Spleen (tissue), 11 donors: ENCODE results near the gene NCOA6. TPM values are rescaled to one million over a fixed set of nuclear protein-coding genes. Genes with fewer than 3 reads are reported as not detected.
A peak's percentile ranks its signal among the peaks of the same experiment; 100 is the strongest.

Experiments
- DNase-seq: peaks from one replicate; pipeline ENCODE4 v3.0.0-alpha.2; 2020
- H3K27ac ChIP-seq, 8 donors: fragments of 200-600 bp; sonication (generic) in 7 of 8; 1 replicate in 4 of 8; 2 replicates in 4 of 8; pipeline versions ENCODE4 v1.5.0 to v1.8.0; 2016 to 2021; ENCODE audit warnings: inconsistent platforms in 4 of 8, mild to moderate bottlenecking in 4 of 8, moderate library complexity in 1 of 8
- H3K27me3 ChIP-seq, 7 donors: fragments of 200-600 bp; sonication (generic) in 6 of 7; replicated peaks in 1 of 7; 1 replicate in 4 of 7; 2 replicates in 3 of 7; pipeline versions ENCODE4 v1.5.0 to v1.8.0; 2016 to 2021; ENCODE audit warnings: inconsistent platforms in 3 of 7, mild to moderate bottlenecking in 1 of 7
- H3K36me3 ChIP-seq, 6 donors: fragments of 200-600 bp; sonication (generic) in 5 of 6; 1 replicate in 4 of 6; 2 replicates in 2 of 6; pipeline versions ENCODE4 v1.5.0 to v1.8.0; 2016 to 2021; ENCODE audit warnings: inconsistent platforms in 2 of 6
- H3K4me1 ChIP-seq, 6 donors: fragments of 200-600 bp; sonication (generic) in 5 of 6; 1 replicate in 3 of 6; 2 replicates in 3 of 6; pipeline versions ENCODE4 v1.5.0 to v1.8.0; 2016 to 2021; ENCODE audit warnings: inconsistent platforms in 3 of 6
- H3K4me3 ChIP-seq, 8 donors: fragments of 200-600 bp; sonication (generic) in 7 of 8; 1 replicate in 4 of 8; 2 replicates in 4 of 8; pipeline versions ENCODE4 v1.5.0 to v1.8.0; 2016 to 2021; ENCODE audit warnings: inconsistent platforms in 4 of 8, mild to moderate bottlenecking in 4 of 8, moderate library complexity in 2 of 8
- H3K9me3 ChIP-seq, 8 donors: fragments of 200-600 bp; sonication (generic) in 7 of 8; 1 replicate in 4 of 8; 2 replicates in 4 of 8; pipeline versions ENCODE4 v1.5.0 to v1.8.0; 2016 to 2021; ENCODE audit warnings: inconsistent platforms in 4 of 8
- CTCF ChIP-seq, 11 experiments: fragments of 200-600 bp in 7 of 11; fragments of 450-650 bp in 4 of 11; sonication (generic) in 4 of 11; IDR thresholded peaks in 8 of 11; conservative IDR thresholded peaks in 3 of 11; 1 replicate in 7 of 11; 2 replicates in 4 of 11; pipeline versions ENCODE4 v1.4.0 to v1.8.0; 2016 to 2021; ENCODE audit warnings: antibody characterized with exemption in 11 of 11, inconsistent platforms in 4 of 11, mild to moderate bottlenecking in 1 of 11
- POLR2A ChIP-seq, 3 donors: fragments of 450-650 bp; IDR thresholded peaks; one replicate each; pipeline ENCODE4 v1.5.1; 2017; ENCODE audit warnings: antibody characterized with exemption in 3 of 3, mild to moderate bottlenecking in 1 of 3
- POLR2AphosphoS5 ChIP-seq, 3 donors: sonication (generic); formaldehyde crosslinking; IDR thresholded peaks; one replicate each; pipeline ENCODE4 v1.5.1; 2017; ENCODE audit warnings: antibody characterized with exemption in 3 of 3
- WGBS, 5 donors: extraction: QIAGEN DNeasy Blood & Tissue Kit in 3 of 5; methylation state at CpG; one replicate each; pipeline versions ENCODE4 v1.1.5 to v1.1.7; 2013 to 2018; 5-methylcytosine and 5-hydroxymethylcytosine counted together
- intact Hi-C: fragments of 100-400 bp; cut with DNase I; formaldehyde crosslinking; loops from one replicate; pipeline ENCODE4 v1.15.0; 2023; ENCODE audit warnings: low total_unique reads
- polyA plus RNA-seq, 3 donors: library from polyadenylated mRNA; stranded (reverse); fragments of 200-250 nt; gene quantifications; one replicate each; pipeline ENCODE4 v1.2.1, GENCODE V29; 2013
- total RNA-seq, 7 donors: library from RNA; depleted of rRNA in 3 of 7; stranded (reverse); fragments of >200 nt in 3 of 7; fragmentation: NEBNext Ultra II Directional in 4 of 7; extraction: Animal tissue kit (Norgen Biotek cat#: 25700) in 4 of 7; gene quantifications; one replicate each; pipeline versions ENCODE4 v1.1.0 to v1.2.1, GENCODE V29; 2016 to 2021
- donor health status: healthy with polysubstance abuse.
- donor health status: DM: no; HTN: no; CAD: no; lungs with moderate emphysema.
- donor health status: DM: no; HTN: no; CAD: no.
- donor health status: Bipolar disorder and iron deficiency.
- donor health status: healthy.
- donor health status: DM: no; HTN: no; CAD: no.
- donor health status: DM: yes; HTN: yes; CAD: no.

NCOA6 gene
- total and polyA plus RNA-seq, 10 donors, result 13.6 to 32.8 (median 26.4) TPM

GRCh38 chr20:34859367-34859766, 33.9 kb upstream of the NCOA6 start:
- Histone ChIP-seq H3K36me3 (peaks cover 0 to 82% (median 10%) of the 10 kb centered on the region in 6 donors), H3K27me3 (no peaks in the 10 kb centered on the region), H3K9me3 (no peaks in the 10 kb centered on the region), H3K4me1 (no peaks in the 10 kb centered on the region), H3K4me3 (no peak overlapping the region), H3K27ac (no peak overlapping the region)
- DNase-seq, result peak; percentile 47
- WGBS, 5 donors, result 93 to 96% (median 95%) methylated on average over 25 to 26 of the region's 26 CpGs
- TF ChIP-seq POLR2AphosphoS5 (IDR thresholded peaks at IDR 0.05) (no peak), POLR2A (IDR thresholded peaks at IDR 0.05) (no peak), CTCF (IDR thresholded peaks at IDR 0.05 in 8 of 11, conservative IDR thresholded peaks at IDR 0.05 in 3 of 11) (no peak)
- intact Hi-C loops, result no loop called here

- Histone ChIP-seq H3K4me3 (no peak overlapping the region), H3K27ac (no peak overlapping the region), H3K9me3 (no peaks in the 10 kb centered on the region), H3K36me3 (peaks cover 0 to 82% (median 23%) of the 10 kb centered on the region in 6 donors), H3K27me3 (no peaks in the 10 kb centered on the region), H3K4me1 (no peaks in the 10 kb centered on the region)
- TF ChIP-seq CTCF (IDR thresholded peaks at IDR 0.05 in 8 of 11, conservative IDR thresholded peaks at IDR 0.05 in 3 of 11) (no peak), POLR2AphosphoS5 (IDR thresholded peaks at IDR 0.05) (no peak), POLR2A (IDR thresholded peaks at IDR 0.05) (no peak)
- intact Hi-C loops, result no loop called here
- WGBS, 5 donors, result 89 to 98% (median 95%) methylated on average over 4 of the region's 4 CpGs
- no peak for DNase-seq
These were observed 26.8 kb upstream of the NCOA6 start for GRCh38 chr20:34852298-34852697.

- no peak overlapping the region for H3K4me3 ChIP-seq
- WGBS, 5 donors, result 92 to 98% (median 96%) methylated on average over 7 to 14 of the region's 14 CpGs
- H3K4me1 ChIP-seq, result no peaks in the 10 kb centered on the region
- H3K27me3 ChIP-seq, result no peaks in the 10 kb centered on the region
- H3K36me3 ChIP-seq, result peaks cover 0 to 70% (median 23%) of the 10 kb centered on the region in 6 donors
- no peaks in the 10 kb centered on the region for H3K9me3 ChIP-seq
- no peak for TF ChIP-seq CTCF (IDR thresholded peaks at IDR 0.05 in 8 of 11, conservative IDR thresholded peaks at IDR 0.05 in 3 of 11)
- TF ChIP-seq POLR2A (IDR thresholded peaks at IDR 0.05), result no peak
- no peak for TF ChIP-seq POLR2AphosphoS5 (IDR thresholded peaks at IDR 0.05)
- intact Hi-C loops, result no loop called here
- DNase-seq, result no peak
- H3K27ac ChIP-seq, result no peak overlapping the region
These were observed 25.5 kb upstream of the NCOA6 start for GRCh38 chr20:34850969-34851368.

- no peak overlapping the region for H3K27ac ChIP-seq
- intact Hi-C loops, result no loop called here
- no peaks in the 10 kb centered on the region for H3K9me3 ChIP-seq
- H3K4me1 ChIP-seq, result no peaks in the 10 kb centered on the region
- TF ChIP-seq POLR2AphosphoS5 (IDR thresholded peaks at IDR 0.05), result no peak
- TF ChIP-seq CTCF (IDR thresholded peaks at IDR 0.05 in 8 of 11, conservative IDR thresholded peaks at IDR 0.05 in 3 of 11), result no peak
- TF ChIP-seq POLR2A (IDR thresholded peaks at IDR 0.05), result no peak
- WGBS, 5 donors, result 85 to 93% (median 87%) methylated on average over 9 of the region's 9 CpGs
- H3K4me3 ChIP-seq, result no peak overlapping the region
- no peak for DNase-seq
- no peaks in the 10 kb centered on the region for H3K27me3 ChIP-seq
- H3K36me3 ChIP-seq, result peaks cover 0 to 65% (median 22%) of the 10 kb centered on the region in 6 donors
These were observed 24.3 kb upstream of the NCOA6 start for GRCh38 chr20:34849778-34850177.
